Measurements from ENCODE around the gene VWDE. TPM values are rescaled to one million over a fixed set of nuclear protein-coding genes. Genes with fewer than 3 reads are reported as not detected.
"Not testable (repeated sequence)": the region's sequence is repeated elsewhere in the genome, so short reads cannot be mapped to it uniquely, and the experiment has no call there.

The VWDE gene
- total RNA-seq, 1 donor from 2014 or later = 0.77 TPM

DNA sequence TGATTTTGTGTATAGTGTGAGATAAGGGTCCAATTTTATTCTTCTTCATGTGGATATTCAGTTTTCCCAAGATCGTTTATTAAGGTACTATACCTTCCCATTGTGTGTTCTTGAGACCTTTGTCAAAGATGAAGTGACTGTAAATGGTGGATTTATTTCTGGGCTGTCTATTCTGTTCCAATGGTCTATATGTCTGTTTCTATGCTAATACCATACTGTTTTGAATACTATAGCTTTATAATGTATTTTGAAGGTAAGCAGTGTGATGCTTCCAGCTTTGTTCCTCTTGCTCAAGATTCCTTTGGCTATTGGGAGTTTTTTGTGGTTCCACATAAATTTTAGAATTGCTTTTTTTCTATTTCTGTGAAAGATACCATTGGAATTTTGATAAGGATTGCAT is 8.7 kb upstream of the VWDE start:
- no peaks in the 10 kb centered on the region for H4K20me1 ChIP-seq (ENCODE audit: insufficient read depth, low read length)
- H3K4me2 ChIP-seq (ENCODE audit: low read length) = no peak overlapping the region
- H3K36me3 ChIP-seq (ENCODE audit: insufficient read depth, low read length) = no peaks in the 10 kb centered on the region
- no peaks in the 10 kb centered on the region for H3K27me3 ChIP-seq (ENCODE audit: insufficient read depth, low read length)
- no peak overlapping the region for H3K9ac ChIP-seq (ENCODE audit: low read length)
- H2AFZ ChIP-seq (ENCODE audit: low read depth, low read length) = no peak overlapping the region
- H3K4me3 ChIP-seq (ENCODE audit: insufficient read depth, low read depth, low read length) = no peak overlapping the region
- H3K9me3 ChIP-seq (ENCODE audit: insufficient read depth, low read depth, low read length) = no peaks in the 10 kb centered on the region
- no peaks in the 10 kb centered on the region for H3K36me3 Mint-ChIP-seq (ENCODE audit: low read depth, unreplicated experiment)
- no peaks in the 10 kb centered on the region for H3K79me2 ChIP-seq (ENCODE audit: insufficient read depth, low read length)
- no peak overlapping the region for H3K4me3 Mint-ChIP-seq (ENCODE audit: unreplicated experiment)
- no peaks in the 10 kb centered on the region for H3K4me1 Mint-ChIP-seq (ENCODE audit: low read depth, unreplicated experiment)
- FAIRE-seq = no peak
- no peak overlapping the region for H3K27ac Mint-ChIP-seq (ENCODE audit: unreplicated experiment)
- no peaks in the 10 kb centered on the region for H3K4me1 ChIP-seq (ENCODE audit: insufficient read depth, low read length)
- H3K9me3 Mint-ChIP-seq (ENCODE audit: unreplicated experiment) = no peaks in the 10 kb centered on the region
- H3K27me3 Mint-ChIP-seq (ENCODE audit: low read depth, unreplicated experiment) = no peaks in the 10 kb centered on the region
- no peak overlapping the region for H3K27ac ChIP-seq (ENCODE audit: low read depth, low read length)
- no peak for DNase-seq (ENCODE audit: low read depth)
- TF ChIP-seq, protein P1, sequence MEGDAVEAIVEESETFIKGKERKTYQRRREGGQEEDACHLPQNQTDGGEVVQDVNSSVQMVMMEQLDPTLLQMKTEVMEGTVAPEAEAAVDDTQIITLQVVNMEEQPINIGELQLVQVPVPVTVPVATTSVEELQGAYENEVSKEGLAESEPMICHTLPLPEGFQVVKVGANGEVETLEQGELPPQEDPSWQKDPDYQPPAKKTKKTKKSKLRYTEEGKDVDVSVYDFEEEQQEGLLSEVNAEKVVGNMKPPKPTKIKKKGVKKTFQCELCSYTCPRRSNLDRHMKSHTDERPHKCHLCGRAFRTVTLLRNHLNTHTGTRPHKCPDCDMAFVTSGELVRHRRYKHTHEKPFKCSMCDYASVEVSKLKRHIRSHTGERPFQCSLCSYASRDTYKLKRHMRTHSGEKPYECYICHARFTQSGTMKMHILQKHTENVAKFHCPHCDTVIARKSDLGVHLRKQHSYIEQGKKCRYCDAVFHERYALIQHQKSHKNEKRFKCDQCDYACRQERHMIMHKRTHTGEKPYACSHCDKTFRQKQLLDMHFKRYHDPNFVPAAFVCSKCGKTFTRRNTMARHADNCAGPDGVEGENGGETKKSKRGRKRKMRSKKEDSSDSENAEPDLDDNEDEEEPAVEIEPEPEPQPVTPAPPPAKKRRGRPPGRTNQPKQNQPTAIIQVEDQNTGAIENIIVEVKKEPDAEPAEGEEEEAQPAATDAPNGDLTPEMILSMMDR (IDR thresholded peaks at IDR 0.05; ENCODE audit: insufficient read depth, low read depth, low read length) = no peak
- no peak for TF ChIP-seq EZH2 (IDR thresholded peaks at IDR 0.05; ENCODE audit: insufficient read depth, low read length)

DNA sequence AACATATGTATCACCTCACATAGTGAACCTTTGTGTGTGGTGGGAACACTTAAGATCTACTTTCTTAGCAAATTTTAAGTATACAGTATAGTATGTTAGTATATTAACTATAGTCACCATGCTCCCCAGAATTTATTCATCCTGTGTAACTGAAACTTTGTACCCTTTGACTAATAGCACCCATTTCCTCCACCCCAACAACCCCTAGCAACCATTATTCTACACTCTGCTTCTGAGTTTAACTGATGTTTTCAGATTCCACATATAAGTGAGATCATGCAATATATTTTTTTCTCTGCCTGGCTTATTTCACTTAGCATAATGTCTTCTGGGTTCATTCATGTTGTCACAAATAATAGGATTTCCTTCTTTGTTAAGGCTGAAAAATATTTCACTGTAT is 6.9 kb upstream of the VWDE start:
- Histone ChIP-seq H3K9ac (ENCODE audit: low read length) (no peak overlapping the region), H3K79me2 (ENCODE audit: insufficient read depth, low read length) (no peaks in the 10 kb centered on the region), H3K4me1 (ENCODE audit: insufficient read depth, low read length) (no peaks in the 10 kb centered on the region), H3K9me3 (ENCODE audit: insufficient read depth, low read depth, low read length) (no peaks in the 10 kb centered on the region), H3K4me2 (ENCODE audit: low read length) (no peak overlapping the region), H3K27ac (ENCODE audit: low read depth, low read length) (no peak overlapping the region), H4K20me1 (ENCODE audit: insufficient read depth, low read length) (no peaks in the 10 kb centered on the region), H3K4me3 (ENCODE audit: insufficient read depth, low read depth, low read length) (no peak overlapping the region), H2AFZ (ENCODE audit: low read depth, low read length) (no peak overlapping the region), H3K27me3 (ENCODE audit: insufficient read depth, low read length) (no peaks in the 10 kb centered on the region), H3K36me3 (ENCODE audit: insufficient read depth, low read length) (no peaks in the 10 kb centered on the region)
- H3K4me3 Mint-ChIP-seq (ENCODE audit: unreplicated experiment) = no peak overlapping the region
- no peaks in the 10 kb centered on the region for H3K27me3 Mint-ChIP-seq (ENCODE audit: low read depth, unreplicated experiment)
- TF ChIP-seq, protein P1 (IDR thresholded peaks at IDR 0.05; ENCODE audit: insufficient read depth, low read depth, low read length) = no peak
- TF ChIP-seq EZH2 (IDR thresholded peaks at IDR 0.05; ENCODE audit: insufficient read depth, low read length) = no peak
- H3K27ac Mint-ChIP-seq (ENCODE audit: unreplicated experiment) = no peak overlapping the region
- no peaks in the 10 kb centered on the region for H3K36me3 Mint-ChIP-seq (ENCODE audit: low read depth, unreplicated experiment)
- FAIRE-seq (no peak), DNase-seq (ENCODE audit: low read depth) (no peak)
- H3K9me3 Mint-ChIP-seq (ENCODE audit: unreplicated experiment) = no peaks in the 10 kb centered on the region
- H3K4me1 Mint-ChIP-seq (ENCODE audit: low read depth, unreplicated experiment) = no peaks in the 10 kb centered on the region

DNA sequence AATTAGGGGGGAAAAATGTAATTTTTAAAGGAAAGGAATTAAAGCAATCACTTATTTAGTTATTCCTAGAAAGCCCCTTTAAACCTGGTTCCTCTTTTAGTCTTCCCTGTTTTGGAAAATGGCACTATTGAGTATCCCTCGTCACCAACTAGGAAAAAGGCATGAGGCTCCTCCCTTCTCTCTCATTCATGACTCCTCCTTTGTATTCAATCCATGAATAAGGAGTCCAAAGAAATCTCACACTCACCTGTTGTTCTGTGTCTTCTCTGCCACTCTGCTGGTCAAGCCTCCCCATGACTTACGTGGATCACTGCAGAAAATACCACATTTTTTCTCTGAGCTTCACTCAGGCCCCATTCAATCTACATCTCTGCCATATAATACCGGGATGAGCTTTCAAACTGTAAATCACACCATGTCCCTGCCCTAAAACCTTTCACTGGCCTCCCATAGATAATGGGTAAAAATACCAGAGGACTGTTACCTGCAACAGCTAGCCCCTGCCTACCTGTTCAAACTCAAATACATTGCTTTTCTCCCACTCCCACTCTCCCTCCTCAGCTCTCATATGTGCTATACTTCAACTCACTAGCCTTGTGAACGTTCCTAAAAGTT is 5.5 kb upstream of the VWDE start:
- DNase-seq (ENCODE audit: low read depth) (no peak), FAIRE-seq (no peak)
- H3K4me1 ChIP-seq (ENCODE audit: insufficient read depth, low read length) = no peaks in the 10 kb centered on the region
- no peak overlapping the region for H3K27ac ChIP-seq (ENCODE audit: low read depth, low read length)
- no peaks in the 10 kb centered on the region for H3K27me3 ChIP-seq (ENCODE audit: insufficient read depth, low read length)
- H2AFZ ChIP-seq (ENCODE audit: low read depth, low read length) = no peak overlapping the region
- H3K27me3 Mint-ChIP-seq (ENCODE audit: low read depth, unreplicated experiment) = peaks cover 4% of the 10 kb centered on the region
- H3K27ac Mint-ChIP-seq (ENCODE audit: unreplicated experiment) = no peak overlapping the region
- H3K9ac ChIP-seq (ENCODE audit: low read length) = no peak overlapping the region
- H3K9me3 Mint-ChIP-seq (ENCODE audit: unreplicated experiment) = no peaks in the 10 kb centered on the region
- no peaks in the 10 kb centered on the region for H3K36me3 Mint-ChIP-seq (ENCODE audit: low read depth, unreplicated experiment)
- H3K36me3 ChIP-seq (ENCODE audit: insufficient read depth, low read length) = no peaks in the 10 kb centered on the region
- H3K9me3 ChIP-seq (ENCODE audit: insufficient read depth, low read depth, low read length) = no peaks in the 10 kb centered on the region
- no peak overlapping the region for H3K4me3 ChIP-seq (ENCODE audit: insufficient read depth, low read depth, low read length)
- H3K4me2 ChIP-seq (ENCODE audit: low read length) = no peak overlapping the region
- TF ChIP-seq, protein P1 (IDR thresholded peaks at IDR 0.05; ENCODE audit: insufficient read depth, low read depth, low read length) = no peak
- TF ChIP-seq EZH2 (IDR thresholded peaks at IDR 0.05; ENCODE audit: insufficient read depth, low read length) = no peak
- H4K20me1 ChIP-seq (ENCODE audit: insufficient read depth, low read length) = no peaks in the 10 kb centered on the region
- H3K79me2 ChIP-seq (ENCODE audit: insufficient read depth, low read length) = no peaks in the 10 kb centered on the region
- H3K4me1 Mint-ChIP-seq (ENCODE audit: low read depth, unreplicated experiment) = no peaks in the 10 kb centered on the region
- no peak overlapping the region for H3K4me3 Mint-ChIP-seq (ENCODE audit: unreplicated experiment)

DNA sequence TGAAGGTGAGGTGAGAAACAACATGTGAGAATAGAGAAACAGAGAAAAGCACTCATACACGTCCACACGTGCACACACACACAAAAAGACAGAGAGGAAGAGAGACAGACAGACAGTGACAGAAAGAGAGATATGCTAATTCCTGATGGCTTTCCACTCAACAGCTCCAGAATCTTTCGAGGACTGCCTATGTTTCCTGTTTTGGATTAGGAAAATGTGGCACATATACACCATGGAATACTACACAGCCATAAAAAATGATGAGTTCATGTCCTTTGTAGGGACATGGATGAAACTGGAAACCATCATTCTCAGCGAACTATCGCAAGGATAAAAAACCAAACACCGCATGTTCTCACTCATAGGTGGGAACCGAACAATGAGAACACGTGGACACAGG is 4.0 kb upstream of the VWDE start:
- H4K20me1 ChIP-seq (ENCODE audit: insufficient read depth, low read length); H3K27ac Mint-ChIP-seq (ENCODE audit: unreplicated experiment); FAIRE-seq: not testable (repeated sequence)

More for the DNA sequence above, 4.0 kb upstream of the VWDE start:
- not testable (repeated sequence) for H3K9ac ChIP-seq (ENCODE audit: low read length); H3K79me2 ChIP-seq (ENCODE audit: insufficient read depth, low read length); H3K36me3 ChIP-seq (ENCODE audit: insufficient read depth, low read length); H3K36me3 Mint-ChIP-seq (ENCODE audit: low read depth, unreplicated experiment); H3K27me3 ChIP-seq (ENCODE audit: insufficient read depth, low read length); H3K27ac ChIP-seq (ENCODE audit: low read depth, low read length); H3K4me1 ChIP-seq (ENCODE audit: insufficient read depth, low read length); H3K9me3 ChIP-seq (ENCODE audit: insufficient read depth, low read depth, low read length); H3K4me2 ChIP-seq (ENCODE audit: low read length); H3K27me3 Mint-ChIP-seq (ENCODE audit: low read depth, unreplicated experiment); H3K4me1 Mint-ChIP-seq (ENCODE audit: low read depth, unreplicated experiment); H3K4me3 Mint-ChIP-seq (ENCODE audit: unreplicated experiment); H2AFZ ChIP-seq (ENCODE audit: low read depth, low read length); H3K4me3 ChIP-seq (ENCODE audit: insufficient read depth, low read depth, low read length); H3K9me3 Mint-ChIP-seq (ENCODE audit: unreplicated experiment); DNase-seq (ENCODE audit: low read depth)

Measured in astrocyte (in vitro differentiated cells and primary cell).